Ishikawa (cell line): ENCODE data around the gene SPPL2C.

ENCODE experiments used
- CEBPB ChIP-seq: IDR thresholded peaks from 2 replicates; pipeline ENCODE4 v1.6.1; 2012
- CREB1 ChIP-seq: IDR thresholded peaks from 2 replicates; pipeline ENCODE4 v1.6.1; 2012; ENCODE audit warnings: low read depth
- EGR1 ChIP-seq: IDR thresholded peaks from 2 replicates; pipeline ENCODE4 v1.6.1; 2012
- EP300 ChIP-seq: IDR thresholded peaks from 2 replicates; pipeline ENCODE4 v1.6.1; 2012; ENCODE audit warnings: borderline replicate concordance
- FOXM1 ChIP-seq: IDR thresholded peaks from 2 replicates; pipeline ENCODE4 v1.6.1; 2012; ENCODE audit warnings: low read depth, borderline replicate concordance
- NFIC ChIP-seq: IDR thresholded peaks from 2 replicates; pipeline ENCODE4 v1.6.1; 2012
- RAD21 ChIP-seq: IDR thresholded peaks from 2 replicates; pipeline ENCODE4 v1.6.1; 2012; ENCODE audit warnings: low read depth
- TAF1 ChIP-seq: IDR thresholded peaks from 2 replicates; pipeline ENCODE4 v1.6.1; 2012; ENCODE audit warnings: low read depth, mild to moderate bottlenecking
- TCF12 ChIP-seq: IDR thresholded peaks from 2 replicates; pipeline ENCODE4 v1.6.1; 2012; ENCODE audit warnings: low read depth
- TEAD4 ChIP-seq: IDR thresholded peaks from 2 replicates; pipeline ENCODE4 v1.6.1; 2012
- YY1 ChIP-seq: IDR thresholded peaks from 2 replicates; pipeline ENCODE4 v1.6.1; 2012; ENCODE audit warnings: low read depth
- ZBTB7A ChIP-seq: IDR thresholded peaks from 2 replicates; pipeline ENCODE4 v1.6.1; 2012; ENCODE audit warnings: low read depth
- TF ChIP-seq, protein P1 (sequence below): IDR thresholded peaks from 2 replicates; pipeline ENCODE4 v1.6.1; 2012
- TF ChIP-seq, protein P2 (sequence below): IDR thresholded peaks from 2 replicates; pipeline ENCODE4 v1.6.1; 2012; ENCODE audit warnings: low read depth, mild to moderate bottlenecking
- TF ChIP-seq, protein P3 (sequence below): IDR thresholded peaks from 2 replicates; pipeline ENCODE4 v1.6.1; 2012

Gene SPPL2C

DNA sequence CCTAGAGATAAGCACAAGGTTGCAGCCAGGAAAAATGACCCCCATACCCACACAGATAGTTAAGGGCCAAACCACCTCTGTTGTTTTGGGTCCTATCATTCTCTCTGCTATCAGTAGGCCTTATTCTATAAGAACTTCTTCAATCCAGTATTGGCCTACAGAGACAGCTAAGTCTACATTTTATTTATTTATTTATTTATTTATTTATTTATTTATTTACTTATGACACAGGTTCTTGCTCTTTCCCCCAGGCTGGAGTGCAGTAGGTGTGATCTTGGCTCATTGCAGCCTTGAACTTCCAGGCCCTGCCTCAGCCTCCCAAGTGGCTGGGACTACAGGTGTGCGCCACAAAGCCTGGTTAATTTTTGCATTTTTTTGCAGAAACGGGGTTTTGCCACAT, 42.2 kb downstream of the SPPL2C start:
- TF ChIP-seq TAF1: no peak
- TF ChIP-seq EP300: no peak
- TF ChIP-seq, protein P1, sequence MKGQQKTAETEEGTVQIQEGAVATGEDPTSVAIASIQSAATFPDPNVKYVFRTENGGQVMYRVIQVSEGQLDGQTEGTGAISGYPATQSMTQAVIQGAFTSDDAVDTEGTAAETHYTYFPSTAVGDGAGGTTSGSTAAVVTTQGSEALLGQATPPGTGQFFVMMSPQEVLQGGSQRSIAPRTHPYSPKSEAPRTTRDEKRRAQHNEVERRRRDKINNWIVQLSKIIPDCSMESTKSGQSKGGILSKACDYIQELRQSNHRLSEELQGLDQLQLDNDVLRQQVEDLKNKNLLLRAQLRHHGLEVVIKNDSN: no peak
- no peak for TF ChIP-seq TEAD4
- no peak for TF ChIP-seq YY1

DNA sequence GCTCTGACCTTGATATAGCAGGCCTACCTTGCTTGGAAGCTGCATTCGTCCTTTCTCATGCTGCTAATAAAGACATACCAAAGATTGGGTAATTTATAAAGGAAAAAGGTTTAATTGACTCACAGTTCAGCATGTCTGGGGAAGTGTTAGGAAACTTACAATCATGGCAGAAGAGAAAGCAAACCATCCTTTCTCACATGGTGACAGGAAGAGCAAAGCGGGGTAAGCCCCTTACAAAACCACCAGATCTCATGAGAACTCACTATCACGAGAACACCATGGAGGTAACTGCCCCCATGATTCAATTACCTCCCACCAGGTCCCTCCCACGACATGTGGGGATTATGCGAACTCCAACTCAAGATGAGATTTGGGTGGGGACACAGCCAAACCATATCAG, 43.7 kb downstream of the SPPL2C start:
- TF ChIP-seq ZBTB7A (no peak), CREB1 (no peak), EP300 (no peak), FOXM1 (no peak)
- TF ChIP-seq, protein P2, sequence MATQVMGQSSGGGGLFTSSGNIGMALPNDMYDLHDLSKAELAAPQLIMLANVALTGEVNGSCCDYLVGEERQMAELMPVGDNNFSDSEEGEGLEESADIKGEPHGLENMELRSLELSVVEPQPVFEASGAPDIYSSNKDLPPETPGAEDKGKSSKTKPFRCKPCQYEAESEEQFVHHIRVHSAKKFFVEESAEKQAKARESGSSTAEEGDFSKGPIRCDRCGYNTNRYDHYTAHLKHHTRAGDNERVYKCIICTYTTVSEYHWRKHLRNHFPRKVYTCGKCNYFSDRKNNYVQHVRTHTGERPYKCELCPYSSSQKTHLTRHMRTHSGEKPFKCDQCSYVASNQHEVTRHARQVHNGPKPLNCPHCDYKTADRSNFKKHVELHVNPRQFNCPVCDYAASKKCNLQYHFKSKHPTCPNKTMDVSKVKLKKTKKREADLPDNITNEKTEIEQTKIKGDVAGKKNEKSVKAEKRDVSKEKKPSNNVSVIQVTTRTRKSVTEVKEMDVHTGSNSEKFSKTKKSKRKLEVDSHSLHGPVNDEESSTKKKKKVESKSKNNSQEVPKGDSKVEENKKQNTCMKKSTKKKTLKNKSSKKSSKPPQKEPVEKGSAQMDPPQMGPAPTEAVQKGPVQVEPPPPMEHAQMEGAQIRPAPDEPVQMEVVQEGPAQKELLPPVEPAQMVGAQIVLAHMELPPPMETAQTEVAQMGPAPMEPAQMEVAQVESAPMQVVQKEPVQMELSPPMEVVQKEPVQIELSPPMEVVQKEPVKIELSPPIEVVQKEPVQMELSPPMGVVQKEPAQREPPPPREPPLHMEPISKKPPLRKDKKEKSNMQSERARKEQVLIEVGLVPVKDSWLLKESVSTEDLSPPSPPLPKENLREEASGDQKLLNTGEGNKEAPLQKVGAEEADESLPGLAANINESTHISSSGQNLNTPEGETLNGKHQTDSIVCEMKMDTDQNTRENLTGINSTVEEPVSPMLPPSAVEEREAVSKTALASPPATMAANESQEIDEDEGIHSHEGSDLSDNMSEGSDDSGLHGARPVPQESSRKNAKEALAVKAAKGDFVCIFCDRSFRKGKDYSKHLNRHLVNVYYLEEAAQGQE: no peak

DNA sequence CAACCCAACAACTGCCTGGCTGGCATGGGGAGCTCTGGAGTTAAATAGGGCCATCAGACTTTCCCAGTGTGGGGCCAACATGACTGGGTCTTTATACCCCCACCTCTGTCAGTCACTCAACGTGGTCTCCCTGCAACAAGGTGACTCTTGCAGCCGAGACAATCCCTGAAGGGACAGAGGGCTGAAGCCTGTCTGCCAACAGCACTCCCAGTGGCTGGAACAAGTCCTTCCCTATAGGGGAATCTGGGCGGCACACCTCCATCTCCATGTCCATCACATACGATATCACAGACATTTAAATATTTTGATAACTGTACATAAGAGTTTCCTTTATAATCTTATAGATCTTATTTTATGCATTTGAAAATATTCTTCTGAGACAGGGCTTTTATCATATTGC, 44.9 kb downstream of the SPPL2C start:
- TF ChIP-seq, protein P1: no peak
- TF ChIP-seq EGR1 (no peak), FOXM1 (no peak), TEAD4 (no peak), YY1 (no peak), EP300 (no peak), ZBTB7A (no peak), RAD21 (no peak), CREB1 (no peak), TCF12 (no peak), NFIC (no peak)

DNA sequence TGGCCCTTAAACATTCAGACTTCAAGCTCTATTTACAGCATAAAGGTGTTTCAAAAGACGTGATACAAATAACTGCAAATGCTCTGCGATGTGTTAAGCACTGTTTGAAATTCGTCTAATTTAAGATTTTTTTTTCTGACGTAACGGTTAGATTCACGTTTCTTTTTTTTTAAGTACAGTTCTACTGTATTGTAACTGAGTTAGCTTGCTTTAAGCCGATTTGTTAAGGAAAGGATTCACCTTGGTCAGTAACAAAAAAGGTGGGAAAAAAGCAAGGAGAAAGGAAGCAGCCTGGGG, 49.0 kb downstream of the SPPL2C start:
- TF ChIP-seq EP300: no peak
- no peak for TF ChIP-seq TEAD4
- no peak for TF ChIP-seq EGR1
- no peak for TF ChIP-seq TAF1
- no peak for TF ChIP-seq NFIC
- TF ChIP-seq RAD21: no peak
- TF ChIP-seq, protein P2: no peak
- TF ChIP-seq YY1: no peak
- TF ChIP-seq, protein P1: no peak
- no peak for TF ChIP-seq CREB1
- no peak for TF ChIP-seq TCF12
- TF ChIP-seq, protein P3, sequence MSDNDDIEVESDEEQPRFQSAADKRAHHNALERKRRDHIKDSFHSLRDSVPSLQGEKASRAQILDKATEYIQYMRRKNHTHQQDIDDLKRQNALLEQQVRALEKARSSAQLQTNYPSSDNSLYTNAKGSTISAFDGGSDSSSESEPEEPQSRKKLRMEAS: no peak
- no peak for TF ChIP-seq CEBPB
- no peak for TF ChIP-seq ZBTB7A

DNA sequence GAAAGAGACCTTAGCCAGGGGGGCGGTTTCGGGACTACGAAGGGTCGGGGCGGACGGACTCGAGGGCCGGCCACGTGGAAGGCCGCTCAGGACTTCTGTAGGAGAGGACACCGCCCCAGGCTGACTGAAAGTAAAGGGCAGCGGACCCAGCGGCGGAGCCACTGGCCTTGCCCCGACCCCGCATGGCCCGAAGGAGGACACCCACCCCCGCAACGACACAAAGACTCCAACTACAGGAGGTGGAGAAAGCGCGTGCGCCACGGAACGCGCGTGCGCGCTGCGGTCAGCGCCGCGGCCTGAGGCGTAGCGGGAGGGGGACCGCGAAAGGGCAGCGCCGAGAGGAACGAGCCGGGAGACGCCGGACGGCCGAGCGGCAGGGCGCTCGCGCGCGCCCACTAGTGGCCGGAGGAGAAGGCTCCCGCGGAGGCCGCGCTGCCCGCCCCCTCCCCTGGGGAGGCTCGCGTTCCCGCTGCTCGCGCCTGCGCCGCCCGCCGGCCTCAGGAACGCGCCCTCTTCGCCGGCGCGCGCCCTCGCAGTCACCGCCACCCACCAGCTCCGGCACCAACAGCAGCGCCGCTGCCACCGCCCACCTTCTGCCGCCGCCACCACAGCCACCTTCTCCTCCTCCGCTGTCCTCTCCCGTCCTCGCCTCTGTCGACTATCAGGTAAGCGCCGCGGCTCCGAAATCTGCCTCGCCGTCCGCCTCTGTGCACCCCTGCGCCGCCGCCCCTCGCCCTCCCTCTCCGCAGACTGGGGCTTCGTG, 49.5 kb downstream of the SPPL2C start, which contains the start of gene MAPT:
Gene MAPT, plus strand, starts transcription at position 533 of the 763 bp plus-strand sequence. CDS start 67,784 bp downstream, outside the sequence.
- TF ChIP-seq, protein P3: peak; percentile 96
- peak; percentile 86 for TF ChIP-seq EGR1
- no peak for TF ChIP-seq CEBPB
- no peak for TF ChIP-seq EP300
- peak; percentile 41; the same call in 1 of the 2 replicates for TF ChIP-seq RAD21
- TF ChIP-seq TAF1: peak; percentile 55
- TF ChIP-seq TCF12: 0 out of 2 replicates have a peak, but pooled peaks have one; percentile 9
- TF ChIP-seq NFIC: no peak
